ENCODE measurements around the gene CCDC192.

GRCh38 chr5:127785098-127785927 is 82.1 kb downstream of the CCDC192 start:
- TF ChIP-seq ZC3H10 (CRISPR knock-in tag; IDR thresholded peaks at IDR 0.05) = no peak
- no peak for TF ChIP-seq CREB5 (CRISPR knock-in tag; IDR thresholded peaks at IDR 0.05; ENCODE audit: low read depth)
- no peak for TF ChIP-seq ESRRG (CRISPR knock-in tag; IDR thresholded peaks at IDR 0.05)
- TF ChIP-seq ZFP3 (CRISPR knock-in tag; IDR thresholded peaks at IDR 0.05) = no peak

Data from SK-N-SH treated with all-trans-retinoic acid at 6 μM for 48 hours (cell line).